Naive B cell (primary cell): ENCODE data around the gene RPEL1. TPM values are rescaled to one million over a fixed set of nuclear protein-coding genes. Genes with fewer than 3 reads are reported as not detected.
"Not testable (repeated sequence)": the region's sequence is repeated elsewhere in the genome, so short reads cannot be mapped to it uniquely, and the experiment has no call there.

Experiments
- ATAC-seq, 2 donors: fragments of 150-1000 bp; cut with Tn5 transposase; 2 replicates each; pipeline ENCODE4 v1.10.0; 2021; ENCODE audit warnings: low read depth in 2 of 2, mild to moderate bottlenecking in 2 of 2, moderate library complexity in 2 of 2
- DNase-seq: peaks from one replicate; pipeline ENCODE4 v3.0.0; 2022
- H3K27ac Mint-ChIP-seq, 6 donors: one replicate each; pipeline ENCODE4 v1.8.0; 2020 to 2022; ENCODE audit warnings: mild to moderate bottlenecking in 6 of 6, mixed read lengths in 6 of 6, moderate library complexity in 5 of 6, inconsistent platforms in 2 of 6
- H3K27me3 Mint-ChIP-seq, 3 donors: one replicate each; pipeline ENCODE4 v1.8.0; 2021 to 2022; ENCODE audit warnings: mixed read lengths in 3 of 3, mild to moderate bottlenecking in 1 of 3
- H3K36me3 Mint-ChIP-seq, 2 donors: one replicate each; pipeline ENCODE4 v1.8.0; 2020 to 2022; ENCODE audit warnings: mixed read lengths in 2 of 2, inconsistent platforms in 1 of 2, mild to moderate bottlenecking in 1 of 2
- H3K4me1 Mint-ChIP-seq, 3 donors: one replicate each; pipeline ENCODE4 v1.8.0; 2020 to 2022; ENCODE audit warnings: mixed read lengths in 3 of 3, inconsistent platforms in 1 of 3, mild to moderate bottlenecking in 1 of 3, moderate library complexity in 1 of 3
- H3K4me3 Mint-ChIP-seq, 8 donors: one replicate each; pipeline ENCODE4 v1.8.0; 2020 to 2022; ENCODE audit warnings: mild to moderate bottlenecking in 8 of 8, mixed read lengths in 8 of 8, moderate library complexity in 8 of 8, inconsistent platforms in 2 of 8
- H3K9me3 Mint-ChIP-seq, 7 donors: one replicate each; pipeline ENCODE4 v1.8.0; 2020 to 2022; ENCODE audit warnings: mixed read lengths in 7 of 7, mild to moderate bottlenecking in 5 of 7, inconsistent platforms in 2 of 7, moderate library complexity in 1 of 7
- polyA plus RNA-seq, 6 donors: library from polyadenylated mRNA; unstranded; fragments of 300-500 nt; fragmentation: Illumina TruSeq; gene quantifications; one replicate each; pipeline ENCODE4 v1.2.3, GENCODE V29; 2021; ENCODE audit warnings: low read depth in 6 of 6

The RPEL1 gene
- not detected for polyA plus RNA-seq

GRCh38 chr10:103245587-103245986, at the start of gene RPEL1:
Gene RPEL1 (plus strand): TSS chr10:103245887. CDS start chr10:103245997, 110 bp downstream.
- not testable (repeated sequence) for H3K27me3 Mint-ChIP-seq, H3K9me3 Mint-ChIP-seq, H3K36me3 Mint-ChIP-seq, DNase-seq, ATAC-seq, H3K4me3 Mint-ChIP-seq
- Mint-ChIP-seq H3K4me1 (peaks cover 8 to 21% (median 12%) of the 10 kb centered on the region in 3 donors), H3K27ac (peak within 1 kb of the TSS in 1 of 6 donors; percentile 4)

- ATAC-seq (no peak), DNase-seq (no peak)
- no peaks in the 10 kb centered on the region for H3K27me3 Mint-ChIP-seq
- peaks cover 20 to 22% (median 20%) of the 10 kb centered on the region in 3 donors for H3K4me1 Mint-ChIP-seq
- no peak overlapping the region for H3K27ac Mint-ChIP-seq
- no peaks in the 10 kb centered on the region for H3K9me3 Mint-ChIP-seq
- H3K36me3 Mint-ChIP-seq, result no peaks in the 10 kb centered on the region
- H3K4me3 Mint-ChIP-seq, result no peak overlapping the region
Measured at GRCh38 chr10:103196516-103196915, 49.2 kb upstream of the RPEL1 start.

DNA sequence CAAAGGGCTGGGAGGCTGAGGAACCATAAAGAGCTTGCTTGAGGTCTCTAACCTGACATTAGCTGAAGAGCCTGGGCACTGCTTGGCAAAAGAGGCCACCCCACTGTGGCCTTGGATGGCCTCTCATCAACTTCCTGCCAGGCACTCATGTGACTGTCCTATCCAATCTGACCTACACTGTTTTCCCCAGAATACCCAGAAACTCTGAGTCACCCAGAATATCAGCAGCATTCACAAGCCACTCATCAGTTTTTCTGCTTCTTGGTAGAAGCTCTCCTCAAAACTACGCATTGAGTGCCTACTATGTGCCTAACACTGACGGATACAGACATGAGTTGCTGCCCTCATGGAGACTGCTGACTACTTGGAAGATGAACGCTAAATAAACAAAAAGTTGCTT, 48.5 kb upstream of the RPEL1 start:
- Mint-ChIP-seq H3K9me3 (no peaks in the 10 kb centered on the region), H3K36me3 (no peaks in the 10 kb centered on the region), H3K27me3 (no peaks in the 10 kb centered on the region), H3K4me1 (peaks cover 14 to 15% (median 14%) of the 10 kb centered on the region in 3 donors), H3K4me3 (no peak overlapping the region), H3K27ac (no peak overlapping the region)
- no peak for DNase-seq
- no peak for ATAC-seq

- no peaks in the 10 kb centered on the region for H3K27me3 Mint-ChIP-seq
- no peak for DNase-seq
- H3K9me3 Mint-ChIP-seq, result no peaks in the 10 kb centered on the region
- peaks cover 9 to 13% (median 11%) of the 10 kb centered on the region in 3 donors for H3K4me1 Mint-ChIP-seq
- no peaks in the 10 kb centered on the region for H3K36me3 Mint-ChIP-seq
- ATAC-seq, result no peak
- H3K4me3 Mint-ChIP-seq, result no peak overlapping the region
- H3K27ac Mint-ChIP-seq, result no peak overlapping the region
Measured at GRCh38 chr10:103197903-103198302, 47.8 kb upstream of the RPEL1 start.

- H3K27ac Mint-ChIP-seq, result no peak overlapping the region
- H3K4me3 Mint-ChIP-seq, result no peak overlapping the region
- DNase-seq (no peak), ATAC-seq (no peak)
- peaks cover 5 to 9% (median 7%) of the 10 kb centered on the region in 3 donors for H3K4me1 Mint-ChIP-seq
- no peaks in the 10 kb centered on the region for H3K36me3 Mint-ChIP-seq
- H3K9me3 Mint-ChIP-seq, result no peaks in the 10 kb centered on the region
- H3K27me3 Mint-ChIP-seq, result no peaks in the 10 kb centered on the region
Measured at GRCh38 chr10:103198648-103199047, 47.0 kb upstream of the RPEL1 start.

DNA sequence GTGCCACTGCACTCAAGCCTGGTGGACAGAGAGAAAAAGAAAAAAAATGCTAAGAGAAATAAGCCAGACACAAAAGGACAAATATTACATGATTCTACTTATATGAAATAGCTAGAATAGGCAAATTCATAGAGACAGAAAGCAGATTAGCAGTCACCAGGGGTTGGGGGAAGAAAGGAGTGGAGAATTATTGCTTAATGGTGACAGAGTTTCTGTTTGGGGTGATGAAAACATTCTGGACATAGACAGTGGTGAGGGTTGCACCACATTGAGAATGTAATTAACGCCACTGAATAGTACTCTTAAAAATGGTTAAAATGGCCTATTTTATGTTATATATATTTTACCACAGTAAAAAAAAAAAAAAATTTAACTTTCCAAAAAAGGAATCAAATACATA, 46.2 kb upstream of the RPEL1 start:
- no peaks in the 10 kb centered on the region for H3K27me3 Mint-ChIP-seq
- no peaks in the 10 kb centered on the region for H3K9me3 Mint-ChIP-seq
- DNase-seq (no peak), ATAC-seq (no peak)
- H3K4me3 Mint-ChIP-seq, result peak overlapping the region in 1 of 8 donors; percentile 41
- H3K4me1 Mint-ChIP-seq, result peaks cover 0 to 4% (median 0%) of the 10 kb centered on the region in 3 donors
- no peaks in the 10 kb centered on the region for H3K36me3 Mint-ChIP-seq
- H3K27ac Mint-ChIP-seq, result no peak overlapping the region

DNA sequence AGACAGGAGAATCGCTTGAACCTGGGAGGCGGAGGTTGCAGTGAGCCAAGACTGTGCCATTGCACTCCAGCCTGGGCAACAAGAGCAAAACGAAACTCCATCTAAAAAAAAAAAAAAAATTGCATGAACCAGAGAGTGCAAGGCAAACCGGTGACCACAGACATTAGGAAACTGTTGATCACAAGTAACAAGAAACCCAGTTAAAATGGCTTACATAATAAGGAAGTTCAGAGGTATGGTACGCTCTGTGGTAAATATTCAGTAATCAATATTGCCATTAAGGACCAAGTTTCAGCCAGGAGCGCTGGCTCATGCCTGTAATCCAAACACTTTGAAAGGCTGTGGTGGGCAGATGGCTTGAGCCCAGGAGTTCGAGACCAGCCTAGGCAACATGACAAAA, 43.4 kb upstream of the RPEL1 start:
- Mint-ChIP-seq H3K9me3 (peaks cover 0 to 11% (median 6%) of the 10 kb centered on the region in 7 donors), H3K4me1 (peaks cover 0 to 2% (median 0%) of the 10 kb centered on the region in 3 donors), H3K36me3 (peaks cover 0 to 14% of the 10 kb centered on the region in 2 donors), H3K27ac (no peak overlapping the region), H3K27me3 (peaks cover 0 to 6% (median 0%) of the 10 kb centered on the region in 3 donors), H3K4me3 (no peak overlapping the region)
- DNase-seq (no peak), ATAC-seq (no peak)

DNA sequence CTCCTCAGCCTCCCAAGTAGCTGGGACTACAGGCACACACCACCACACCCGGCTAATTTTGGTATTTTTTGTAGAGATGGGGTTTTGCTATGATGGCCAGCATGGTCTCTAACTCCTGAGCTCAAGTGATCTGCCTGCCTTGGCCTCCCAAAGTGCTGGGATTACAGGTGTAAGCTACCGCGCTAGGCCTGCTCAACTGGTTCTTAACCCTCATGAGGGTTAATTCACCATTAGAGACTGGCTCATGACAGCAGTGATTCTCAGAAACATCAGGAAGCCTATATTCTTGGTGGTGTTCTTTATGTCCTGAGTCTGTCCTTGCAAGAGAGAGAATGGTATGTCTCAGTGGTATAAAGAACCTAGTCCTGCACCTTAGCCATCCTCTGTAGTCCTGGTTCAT, 42.2 kb upstream of the RPEL1 start:
- Mint-ChIP-seq H3K4me1 (no peaks in the 10 kb centered on the region), H3K27ac (no peak overlapping the region), H3K27me3 (peaks cover 0 to 6% (median 0%) of the 10 kb centered on the region in 3 donors), H3K36me3 (peaks cover 0 to 14% of the 10 kb centered on the region in 2 donors), H3K4me3 (no peak overlapping the region), H3K9me3 (peaks cover 0 to 12% (median 8%) of the 10 kb centered on the region in 7 donors)
- DNase-seq (no peak), ATAC-seq (no peak)

DNA sequence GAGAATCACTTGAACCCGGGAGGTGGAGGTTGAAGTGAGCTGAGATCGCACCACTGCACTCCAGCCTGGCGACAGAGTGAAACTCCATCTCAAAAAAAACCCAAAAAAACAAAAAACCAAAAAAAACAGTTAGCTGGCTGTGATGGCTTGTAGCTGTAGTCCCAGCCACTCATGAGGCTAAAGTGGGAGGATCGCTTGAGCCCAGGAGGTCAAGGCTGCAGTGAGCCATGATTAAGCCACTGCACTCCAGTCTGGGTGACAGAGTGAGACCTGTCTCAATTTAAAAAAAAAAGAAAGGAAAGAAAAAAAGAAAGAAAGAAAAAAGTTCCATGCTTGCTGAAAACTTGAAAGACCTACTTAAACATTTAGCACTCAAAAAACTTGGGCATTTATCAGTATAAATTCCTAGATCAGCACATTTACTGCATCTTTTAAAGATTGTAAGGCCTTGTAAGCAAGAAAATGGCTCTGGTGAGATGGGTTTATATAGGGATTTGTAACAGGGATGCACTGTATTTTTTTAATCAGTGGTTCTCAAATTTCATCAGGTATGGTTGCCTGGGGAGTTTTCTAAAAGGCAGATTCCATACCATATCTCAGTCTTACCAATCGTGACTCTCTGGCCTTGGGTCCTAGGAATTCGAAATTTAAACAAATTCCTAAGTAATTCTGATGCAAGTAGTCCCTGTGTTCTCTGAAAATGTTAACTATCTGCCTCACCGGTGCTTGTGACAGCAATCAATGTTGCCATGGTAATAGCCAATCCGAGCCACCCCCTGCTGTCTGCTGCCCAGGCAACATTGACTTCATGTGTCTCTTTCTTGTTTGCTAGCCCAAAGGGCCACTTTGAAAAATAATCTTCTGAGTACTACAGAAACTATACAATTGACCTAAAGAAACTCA, 41.1 kb upstream of the RPEL1 start:
- Mint-ChIP-seq H3K4me1 (no peaks in the 10 kb centered on the region), H3K36me3 (peaks cover 0 to 14% of the 10 kb centered on the region in 2 donors), H3K27ac (no peak overlapping the region), H3K27me3 (peaks cover 0 to 6% (median 0%) of the 10 kb centered on the region in 3 donors), H3K9me3 (peaks cover 0 to 12% (median 8%) of the 10 kb centered on the region in 7 donors), H3K4me3 (no peak overlapping the region)
- ATAC-seq (no peak), DNase-seq (no peak)

DNA sequence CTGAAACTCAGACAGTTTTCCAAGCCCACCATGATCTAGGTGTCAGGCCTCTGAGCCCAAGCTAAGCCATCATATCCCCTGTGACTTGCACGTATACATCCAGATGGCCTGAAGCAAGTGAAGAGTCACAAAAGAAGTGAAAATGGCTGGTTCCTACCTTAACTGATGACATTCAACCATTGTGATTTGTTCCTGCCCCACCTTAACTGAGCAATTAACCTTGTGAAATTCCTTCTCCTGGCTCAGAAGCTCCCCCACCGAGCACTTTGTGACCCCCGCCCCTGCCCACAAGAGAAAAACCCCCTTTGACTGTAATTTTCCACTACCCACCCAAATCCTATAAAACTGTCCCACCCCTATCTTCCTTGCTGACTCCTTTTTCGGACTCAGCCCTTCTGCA, 40.3 kb upstream of the RPEL1 start:
- peaks cover 0 to 14% of the 10 kb centered on the region in 2 donors for H3K36me3 Mint-ChIP-seq
- not testable (repeated sequence) for H3K27ac Mint-ChIP-seq, DNase-seq, ATAC-seq, H3K4me1 Mint-ChIP-seq, H3K4me3 Mint-ChIP-seq, H3K27me3 Mint-ChIP-seq
- H3K9me3 Mint-ChIP-seq, result peaks cover 0 to 12% (median 8%) of the 10 kb centered on the region in 7 donors

DNA sequence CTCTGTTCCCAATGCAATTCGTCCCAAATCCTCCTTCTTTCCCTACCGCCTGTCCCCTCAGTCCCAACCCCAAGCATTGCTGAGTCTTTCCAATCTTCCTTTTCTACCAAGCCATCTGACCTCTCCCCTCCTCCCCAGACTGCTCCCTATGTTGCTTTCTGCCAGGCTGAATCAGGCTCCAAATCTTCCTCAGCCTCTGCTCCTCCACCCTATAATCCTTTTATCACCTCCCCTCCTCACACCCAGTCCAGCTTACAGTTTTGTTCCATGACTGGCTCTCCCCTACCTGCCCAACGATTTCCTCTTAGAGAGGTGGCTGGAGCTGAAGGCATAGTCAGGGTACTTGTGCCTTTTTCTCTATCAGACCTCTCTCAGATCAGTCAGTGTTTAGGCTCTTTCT, 39.0 kb upstream of the RPEL1 start:
- Mint-ChIP-seq H3K9me3 (peaks cover 0 to 15% (median 8%) of the 10 kb centered on the region in 7 donors), H3K36me3 (peaks cover 0 to 15% of the 10 kb centered on the region in 2 donors)
- not testable (repeated sequence) for H3K27ac Mint-ChIP-seq, H3K4me1 Mint-ChIP-seq, H3K4me3 Mint-ChIP-seq, DNase-seq, H3K27me3 Mint-ChIP-seq, ATAC-seq

DNA sequence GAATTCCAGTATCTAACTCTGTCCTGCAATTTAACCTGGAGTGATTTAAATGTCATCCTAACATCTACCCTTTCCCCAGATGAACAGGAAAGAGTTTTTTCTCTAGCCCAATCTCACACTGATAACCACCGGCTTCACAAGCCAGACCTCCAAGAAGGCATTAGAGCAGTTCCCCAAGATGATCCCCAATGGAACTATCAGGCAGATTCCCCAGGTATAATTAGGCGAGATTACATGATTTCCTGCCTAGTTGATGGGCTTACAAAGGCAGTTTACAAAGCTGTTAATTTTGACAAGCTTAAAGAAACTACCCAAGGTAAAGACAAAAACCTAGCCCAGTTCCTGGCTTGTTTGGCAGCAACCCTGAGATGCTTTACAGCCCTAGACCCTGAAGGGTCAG, 38.5 kb upstream of the RPEL1 start:
- H3K36me3 Mint-ChIP-seq, result peaks cover 4 to 19% of the 10 kb centered on the region in 2 donors
- H3K4me3 Mint-ChIP-seq, result no peak overlapping the region
- ATAC-seq (no peak), DNase-seq (no peak)
- H3K27ac Mint-ChIP-seq, result no peak overlapping the region
- no peaks in the 10 kb centered on the region for H3K4me1 Mint-ChIP-seq
- H3K9me3 Mint-ChIP-seq, result peaks cover 4 to 18% (median 12%) of the 10 kb centered on the region in 7 donors
- H3K27me3 Mint-ChIP-seq, result peaks cover 0 to 6% (median 0%) of the 10 kb centered on the region in 3 donors

DNA sequence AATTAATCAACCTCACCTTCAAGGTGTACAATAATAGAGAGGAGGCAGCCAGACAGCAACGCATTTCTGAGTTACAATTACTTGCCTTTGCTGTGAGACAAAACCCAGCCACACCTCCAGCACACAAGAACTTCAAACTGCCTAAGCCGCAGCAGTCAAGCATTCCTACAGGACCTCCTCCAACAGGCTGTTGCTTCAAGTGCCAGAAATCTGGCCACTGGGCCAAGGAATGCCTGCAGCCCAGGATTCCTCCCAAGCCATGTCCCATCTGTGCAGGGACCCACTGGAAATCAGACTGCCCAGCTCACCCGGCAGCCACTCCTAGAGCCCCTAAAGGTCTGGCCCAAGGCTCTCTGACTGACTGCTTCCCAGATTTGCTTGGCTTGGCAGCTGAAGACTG, 38.0 kb upstream of the RPEL1 start:
- H3K9me3 Mint-ChIP-seq, result peaks cover 8 to 22% (median 14%) of the 10 kb centered on the region in 7 donors
- not testable (repeated sequence) for H3K27ac Mint-ChIP-seq, H3K27me3 Mint-ChIP-seq

DNA sequence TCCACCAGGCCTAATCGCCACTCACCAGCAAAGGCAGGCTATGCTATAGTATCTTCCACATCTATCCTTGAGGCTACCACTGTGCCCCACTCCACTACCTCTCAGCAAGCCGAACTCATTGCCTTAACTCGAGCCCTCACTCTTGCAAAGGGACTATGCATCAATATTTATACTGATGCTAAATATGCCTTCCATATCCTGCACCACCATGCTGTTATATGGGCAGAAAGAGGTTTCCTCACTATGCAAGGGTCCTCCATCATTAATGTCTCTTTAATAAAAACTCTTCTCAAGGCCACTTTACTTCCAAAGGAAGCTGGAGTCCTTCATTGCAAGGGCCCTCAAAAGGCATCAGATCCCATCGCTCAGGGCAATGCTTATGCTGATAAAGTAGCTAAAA, 35.4 kb upstream of the RPEL1 start:
- not testable (repeated sequence) for H3K4me1 Mint-ChIP-seq, H3K27me3 Mint-ChIP-seq, H3K27ac Mint-ChIP-seq, ATAC-seq, H3K4me3 Mint-ChIP-seq, DNase-seq
- Mint-ChIP-seq H3K36me3 (peaks cover 4 to 30% of the 10 kb centered on the region in 2 donors), H3K9me3 (peaks cover 11 to 24% (median 16%) of the 10 kb centered on the region in 7 donors)

More for the DNA sequence above, 38.0 kb upstream of the RPEL1 start:
- H3K4me3 Mint-ChIP-seq, ATAC-seq, DNase-seq, H3K4me1 Mint-ChIP-seq: not testable (repeated sequence)
- peaks cover 4 to 24% of the 10 kb centered on the region in 2 donors for H3K36me3 Mint-ChIP-seq
